Mesenchymal stem cell (in vitro differentiated cells and primary cell): ENCODE measurements around the gene ZNF692.

ENCODE experiments used
- DNase-seq: peaks from one replicate; pipeline ENCODE4 v3.0.0-alpha.2; 2013
- H2AFZ ChIP-seq: one replicate; pipeline ENCODE4 v1.6.1; 2013; ENCODE audit warnings: low read depth, mild to moderate bottlenecking, control low read depth, inconsistent platforms, low read length, moderate library complexity
- H2AK5ac ChIP-seq: 2 replicates; pipeline ENCODE4 v1.6.1; 2013; ENCODE audit warnings: low read length, moderate library complexity, mild to moderate bottlenecking, inconsistent platforms; ENCODE audit not compliant: severe bottlenecking
- H2BK120ac ChIP-seq: one replicate; pipeline ENCODE4 v1.6.1; 2013; ENCODE audit warnings: low read depth, mild to moderate bottlenecking, inconsistent platforms, low read length, moderate library complexity
- H2BK12ac ChIP-seq, 2 experiments: one replicate each; pipeline ENCODE4 v1.6.1; 2013; ENCODE audit warnings: inconsistent platforms in 2 of 2, low read length in 2 of 2, mild to moderate bottlenecking in 2 of 2, moderate library complexity in 2 of 2, control low read depth in 1 of 2
- H2BK15ac ChIP-seq: one replicate; pipeline ENCODE4 v1.6.1; 2013; ENCODE audit warnings: mild to moderate bottlenecking, low read depth, inconsistent platforms; ENCODE audit not compliant: poor library complexity, severe bottlenecking
- H2BK5ac ChIP-seq: 2 replicates; pipeline ENCODE4 v1.6.1; 2013; ENCODE audit warnings: low read depth, mild to moderate bottlenecking, low read length, control low read depth, inconsistent platforms; ENCODE audit not compliant: poor library complexity, severe bottlenecking
- H3K14ac ChIP-seq, 2 experiments: one replicate each; pipeline ENCODE4 v1.6.1; 2013; ENCODE audit warnings: inconsistent platforms in 2 of 2, low read length in 2 of 2, control low read depth in 1 of 2, mild to moderate bottlenecking in 1 of 2, moderate library complexity in 1 of 2
- H3K18ac ChIP-seq, 2 experiments: one replicate each; pipeline ENCODE4 v1.6.1; 2013; ENCODE audit warnings: inconsistent platforms in 2 of 2, low read length in 2 of 2, control low read depth in 1 of 2, low read depth in 1 of 2, mild to moderate bottlenecking in 1 of 2
- H3K23ac ChIP-seq, 2 experiments: one replicate each; pipeline ENCODE4 v1.6.1; 2013; ENCODE audit warnings: inconsistent platforms in 2 of 2, low read length in 2 of 2, mild to moderate bottlenecking in 2 of 2, moderate library complexity in 2 of 2, control low read depth in 1 of 2
- H3K27ac ChIP-seq: 2 replicates; pipeline ENCODE4 v1.5.1; 2013; ENCODE audit warnings: mild to moderate bottlenecking, moderate library complexity, low read length, control low read depth, inconsistent platforms; ENCODE audit not compliant: poor library complexity, severe bottlenecking
- H3K27me3 ChIP-seq, 2 experiments: 2 replicates each; pipeline versions ENCODE4 v1.6.1 to v1.7.0; 2013; ENCODE audit warnings: low read length in 2 of 2, mild to moderate bottlenecking in 2 of 2, moderate library complexity in 2 of 2, control low read depth in 1 of 2, inconsistent platforms in 1 of 2; ENCODE audit not compliant: control insufficient read depth in 1 of 2, insufficient read depth in 1 of 2
- H3K36me3 ChIP-seq, 2 experiments: 2 replicates each; pipeline versions ENCODE4 v1.6.1 to v1.7.0; 2013; ENCODE audit warnings: low read length in 2 of 2, control low read depth in 1 of 2, inconsistent platforms in 1 of 2, low read depth in 1 of 2, mild to moderate bottlenecking in 1 of 2; ENCODE audit not compliant: insufficient read depth in 2 of 2, control insufficient read depth in 1 of 2
- H3K4ac ChIP-seq, 2 experiments: one replicate each; pipeline ENCODE4 v1.6.1; 2013; ENCODE audit warnings: inconsistent platforms in 2 of 2, low read length in 2 of 2, mild to moderate bottlenecking in 2 of 2, moderate library complexity in 2 of 2, control low read depth in 1 of 2, low read depth in 1 of 2
- H3K4me1 ChIP-seq: 2 replicates; pipeline ENCODE4 v1.6.1; 2013; ENCODE audit warnings: low read depth, low read length, control low read depth; ENCODE audit not compliant: control insufficient read depth, insufficient read depth
- H3K4me2 ChIP-seq: 2 replicates; pipeline ENCODE4 v1.6.1; 2013; ENCODE audit warnings: low read length, mild to moderate bottlenecking, inconsistent platforms; ENCODE audit not compliant: poor library complexity, severe bottlenecking
- H3K4me3 ChIP-seq, 2 experiments: 2 replicates each; pipeline versions ENCODE4 v1.5.1 to v1.7.0; 2013; ENCODE audit warnings: low read length in 2 of 2, mild to moderate bottlenecking in 2 of 2, control low read depth in 1 of 2, low read depth in 1 of 2; ENCODE audit not compliant: insufficient read depth in 1 of 2
- H3K79me1 ChIP-seq: replicated peaks from 2 replicates; pipeline ENCODE4 v1.6.1; 2013; ENCODE audit warnings: mild to moderate bottlenecking, control low read depth, low read length, inconsistent platforms; ENCODE audit not compliant: poor library complexity, severe bottlenecking
- H3K9ac ChIP-seq: 2 replicates; pipeline ENCODE4 v1.7.0; 2013; ENCODE audit warnings: mild to moderate bottlenecking, low read length, moderate library complexity
- H3K9me3 ChIP-seq: 2 replicates; pipeline ENCODE4 v1.7.0; 2013; ENCODE audit warnings: mild to moderate bottlenecking, low read length; ENCODE audit not compliant: control insufficient read depth
- H4K8ac ChIP-seq: one replicate; pipeline ENCODE4 v1.6.1; 2013; ENCODE audit warnings: inconsistent platforms, mild to moderate bottlenecking, low read length, moderate library complexity
- H4K91ac ChIP-seq: one replicate; pipeline ENCODE4 v1.6.1; 2013; ENCODE audit warnings: mild to moderate bottlenecking, low read length, inconsistent platforms
- WGBS: methylation state at CpG from one replicate; pipeline ENCODE4 v1.1.7; 2013; ENCODE audit warnings: mixed read lengths; 5-methylcytosine and 5-hydroxymethylcytosine counted together

Gene ZNF692

GRCh38 chr1:248897412-248898337 lies 38.8 kb upstream of the ZNF692 start:
- Histone ChIP-seq H2AK5ac (no peak overlapping the region), H4K91ac (no peak overlapping the region), H3K36me3 (no peaks in the 10 kb centered on the region), H3K18ac (no peak overlapping the region), H3K4me1 (no peaks in the 10 kb centered on the region), H3K27ac (no peak overlapping the region), H3K4ac (no peak overlapping the region), H2BK5ac (no peak overlapping the region), H2BK120ac (no peak overlapping the region), H3K23ac (no peak overlapping the region), H3K79me1 (no peaks in the 10 kb centered on the region), H4K8ac (no peak overlapping the region), H3K27me3 (peaks cover 15 to 61% of the 10 kb centered on the region in 2 experiments), H3K9me3 (no peaks in the 10 kb centered on the region), H3K4me2 (no peak overlapping the region), H3K14ac (no peak overlapping the region), H2BK15ac (no peak overlapping the region), H2BK12ac (no peak overlapping the region), H3K4me3 (no peak overlapping the region), H3K9ac (no peak overlapping the region), H2AFZ (no peak overlapping the region)
- WGBS: 48% methylated on average over 9 of the region's 9 CpGs
- no peak for DNase-seq

- no peak overlapping the region for H3K14ac ChIP-seq
- no peak overlapping the region for H2BK12ac ChIP-seq
- H3K27ac ChIP-seq: no peak overlapping the region
- no peak overlapping the region for H4K91ac ChIP-seq
- H2AK5ac ChIP-seq: no peak overlapping the region
- H2BK5ac ChIP-seq: no peak overlapping the region
- peaks cover 3% of the 10 kb centered on the region for H3K4me1 ChIP-seq
- no peak overlapping the region for H3K4me3 ChIP-seq
- no peaks in the 10 kb centered on the region for H3K36me3 ChIP-seq
- H2BK120ac ChIP-seq: no peak overlapping the region
- DNase-seq: no peak
- H2AFZ ChIP-seq: no peak overlapping the region
- no peaks in the 10 kb centered on the region for H3K79me1 ChIP-seq
- no peak overlapping the region for H3K4ac ChIP-seq
- no peak overlapping the region for H3K23ac ChIP-seq
- no peak overlapping the region for H2BK15ac ChIP-seq
- H3K9me3 ChIP-seq: no peaks in the 10 kb centered on the region
- H3K27me3 ChIP-seq: peaks cover 15 to 48% of the 10 kb centered on the region in 2 experiments
- no peak overlapping the region for H3K9ac ChIP-seq
- no peak overlapping the region for H4K8ac ChIP-seq
- no peak overlapping the region for H3K4me2 ChIP-seq
- no peak overlapping the region for H3K18ac ChIP-seq
These were observed 36.0 kb upstream of the ZNF692 start for GRCh38 chr1:248894837-248895236.

DNA sequence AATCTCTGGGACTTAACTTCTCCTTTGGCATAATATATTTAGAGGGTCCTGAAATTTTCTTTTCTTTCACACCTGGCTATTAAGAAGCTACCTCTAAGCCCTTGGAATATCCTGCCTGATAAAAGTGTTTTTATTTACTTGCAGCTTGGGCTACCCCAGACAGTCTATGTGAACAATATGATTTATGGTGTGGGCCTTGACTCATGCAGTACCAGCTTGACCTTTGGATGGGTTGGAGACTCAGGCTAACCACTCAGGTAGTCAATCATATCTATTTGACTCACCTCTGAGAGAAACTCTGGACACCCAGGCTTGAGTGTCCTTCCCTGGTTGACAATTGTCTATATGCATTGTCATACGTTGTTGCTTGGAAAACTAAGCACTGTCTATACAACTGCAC lies 33.7 kb upstream of the ZNF692 start:
- H3K4me1 ChIP-seq: peaks cover 3% of the 10 kb centered on the region
- no peaks in the 10 kb centered on the region for H3K36me3 ChIP-seq
- peaks cover 13 to 30% of the 10 kb centered on the region in 2 experiments for H3K27me3 ChIP-seq
- H2BK15ac ChIP-seq: no peak overlapping the region
- no peaks in the 10 kb centered on the region for H3K9me3 ChIP-seq
- H3K23ac ChIP-seq: no peak overlapping the region
- WGBS: 75% methylated on average over 1 of the region's 1 CpG
- no peak overlapping the region for H3K4ac ChIP-seq
- no peak overlapping the region for H3K9ac ChIP-seq
- no peak overlapping the region for H4K8ac ChIP-seq
- no peak overlapping the region for H3K18ac ChIP-seq
- H2AK5ac ChIP-seq: no peak overlapping the region
- H2BK12ac ChIP-seq: no peak overlapping the region
- no peak overlapping the region for H3K4me2 ChIP-seq
- no peak overlapping the region for H3K27ac ChIP-seq
- H3K79me1 ChIP-seq: no peaks in the 10 kb centered on the region
- no peak overlapping the region for H3K14ac ChIP-seq
- no peak overlapping the region for H3K4me3 ChIP-seq
- DNase-seq: no peak
- H2BK5ac ChIP-seq: no peak overlapping the region
- no peak overlapping the region for H2BK120ac ChIP-seq
- no peak overlapping the region for H4K91ac ChIP-seq
- no peak overlapping the region for H2AFZ ChIP-seq

DNA sequence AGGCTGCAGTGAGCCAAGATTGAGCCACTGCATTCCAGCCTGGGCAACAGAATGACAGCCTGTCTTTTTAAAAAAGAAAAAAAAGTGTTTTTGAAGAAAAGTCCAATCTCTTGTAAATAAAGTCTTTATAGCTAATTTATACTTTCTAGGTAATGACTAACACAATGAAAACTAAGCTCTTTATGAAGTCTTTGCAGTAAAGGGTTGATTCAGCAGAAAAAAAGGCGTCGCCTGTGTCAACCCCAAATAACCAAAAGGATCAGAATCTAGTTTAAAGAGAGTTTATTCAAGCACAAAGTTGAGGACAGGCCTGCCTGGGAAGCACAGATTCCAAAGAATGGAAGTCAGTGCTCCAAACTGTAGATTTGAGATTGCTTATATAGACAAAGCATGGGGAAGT lies 32.9 kb upstream of the ZNF692 start:
- Histone ChIP-seq H2AFZ (no peak overlapping the region), H2BK120ac (no peak overlapping the region), H3K27ac (no peak overlapping the region), H4K8ac (no peak overlapping the region), H3K4me3 (no peak overlapping the region), H3K9ac (no peak overlapping the region), H3K27me3 (peaks cover 9 to 24% of the 10 kb centered on the region in 2 experiments), H2BK15ac (no peak overlapping the region), H3K4me1 (peaks cover 3% of the 10 kb centered on the region), H3K36me3 (no peaks in the 10 kb centered on the region), H3K79me1 (no peaks in the 10 kb centered on the region), H2BK5ac (no peak overlapping the region), H3K23ac (no peak overlapping the region), H3K4me2 (no peak overlapping the region), H3K18ac (no peak overlapping the region), H3K14ac (no peak overlapping the region), H2BK12ac (no peak overlapping the region), H3K4ac (no peak overlapping the region), H2AK5ac (no peak overlapping the region), H3K9me3 (no peaks in the 10 kb centered on the region), H4K91ac (no peak overlapping the region)
- 93% methylated on average over 2 of the region's 2 CpGs for WGBS
- no peak for DNase-seq
